ENCODE results near the gene XRRA1. TPM values are rescaled to one million over a fixed set of nuclear protein-coding genes. Genes with fewer than 3 reads are reported as not detected.
A peak's percentile ranks its signal among the peaks of the same experiment; 100 is the strongest.

The XRRA1 gene
- total and polyA plus RNA-seq, 2 of the 4 experiments (the other 2 are of a cell fraction), result 5.4 to 6.3 TPM

DNA sequence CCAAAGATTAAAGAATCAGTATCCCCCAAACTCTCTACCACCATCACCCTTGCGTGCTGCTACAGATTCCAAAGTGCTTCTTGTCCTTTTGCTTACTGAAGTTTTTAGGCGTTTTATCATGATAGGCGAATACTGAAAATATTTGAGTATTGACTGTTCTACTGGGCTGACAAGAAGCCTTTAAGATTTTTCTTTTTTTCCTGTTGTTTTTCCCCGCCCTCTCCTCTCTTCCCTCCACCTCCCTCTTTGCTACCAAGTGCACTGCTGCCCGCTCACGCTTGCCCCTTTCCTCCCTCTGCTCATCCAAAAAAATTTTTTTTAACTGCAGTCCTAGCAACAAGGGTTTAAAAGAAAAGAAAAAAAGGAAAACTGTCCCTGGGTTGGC is 854 bp upstream of the XRRA1 start:
- POLR2A ChIA-PET (ENCODE audit: unreplicated experiment), result no interaction called here
- dilution Hi-C loops (cut with HindIII; ENCODE audit: low sequenced_read_pairs, unreplicated experiment), result no loop called here

More for the DNA sequence above, 854 bp upstream of the XRRA1 start:
- H3K9ac ChIP-seq (ENCODE audit: low read depth, low read length), result peak overlapping the region; percentile 94
- in situ Hi-C loops (cut with MboI; ENCODE audit: low sequenced_read_pairs) (no loop called here), intact Hi-C loops (cut with micrococcal nuclease) (loop anchor here (2.0 to 5.0 kb wide), 2 partner anchors 39 to 298 kb away; partner anchors contain the start of gene NEU3)
- TF ChIP-seq MXI1 (IDR thresholded peaks at IDR 0.05; ENCODE audit: borderline replicate concordance, low read depth, low read length) (no peak), CEBPB (IDR thresholded peaks at IDR 0.05; ENCODE audit: low read depth, low read length) (no peak), RAD21 (IDR thresholded peaks at IDR 0.05; ENCODE audit: low read length) (no peak), POLR2A (IDR thresholded peaks at IDR 0.05; ENCODE audit: low read depth, low read length) (no peak), NFE2L2 (IDR thresholded peaks at IDR 0.05; ENCODE audit: low read depth, low read length) (no peak)
- peak overlapping the region; percentile 88 for H3K4me3 ChIP-seq (ENCODE audit: insufficient read depth, low read depth, low read length)
- H2AK5ac ChIP-seq (ENCODE audit: low read depth, low read length), result peak overlapping the region; percentile 76
- peaks cover 4 to 45% of the 10 kb centered on the region in 2 experiments; a peak in 3 of 4 replicates for H3K79me1 ChIP-seq (ENCODE audit: low read depth in 1 of 2, low read length in 2 of 2)
- H4K8ac ChIP-seq (ENCODE audit: low read depth in 2 of 2, low read length in 2 of 2), result peak overlapping the region; percentile 89 to 90
- peak overlapping the region; percentile 9; the same call in 1 of the 3 replicates for H2BK15ac ChIP-seq (ENCODE audit: low read depth, low read length)
- H2AK9ac ChIP-seq (replicated peaks; ENCODE audit: low read depth, low read length, poor library complexity), result peak overlapping the region; percentile 98
- H3K9me1 ChIP-seq (ENCODE audit: insufficient read depth, low read length), result peaks cover 6% of the 10 kb centered on the region
- peak overlapping the region; percentile 79 for H3K27ac ChIP-seq (ENCODE audit: insufficient read depth, low read length)
- peak overlapping the region; percentile 94 for H3K56ac ChIP-seq (ENCODE audit: extremely low read depth, insufficient read depth, low read length)
- H3K4ac ChIP-seq (ENCODE audit: low read depth, low read length), result peak overlapping the region; percentile 96
- CTCF ChIA-PET, result no interaction called here
- peaks cover 3% of the 10 kb centered on the region for H3K4me1 ChIP-seq (ENCODE audit: control insufficient read depth, insufficient read depth, low read length)
- H3K9me3 ChIP-seq (ENCODE audit: control insufficient read depth, insufficient read depth, low read length), result no peaks in the 10 kb centered on the region
- H2AFZ ChIP-seq (replicated peaks; ENCODE audit: low read length, poor library complexity), result peak overlapping the region; percentile 97
- peak overlapping the region; percentile 64 for H2BK5ac ChIP-seq (ENCODE audit: low read depth, low read length, poor library complexity, severe bottlenecking)
- H3K14ac ChIP-seq (replicated peaks; ENCODE audit: low read depth, low read length), result peak overlapping the region; percentile 97
- peak; percentile 24 for DNase-seq
- no peak overlapping the region for H3K18ac ChIP-seq (ENCODE audit: low read depth, low read length)
- peak; percentile 19; the same call in 1 of the 2 replicates for ATAC-seq (ENCODE audit: low read depth)
- no peak overlapping the region for H2BK20ac ChIP-seq (ENCODE audit: low read depth, low read length)
- H3K4me2 ChIP-seq (ENCODE audit: low read depth, low read length), result peak overlapping the region; percentile 84
- peak overlapping the region; percentile 94 for H4K91ac ChIP-seq (ENCODE audit: insufficient read depth, low read depth, low read length)
- peak overlapping the region; percentile 82 for H3K23ac ChIP-seq (ENCODE audit: low read depth, low read length)
- no CpG with 5 or more reads among the region's 6 CpGs for whole genome bisulfite sequencing, 2 experiments (ENCODE audit: extremely low coverage in 2 of 2, insufficient read length in 1 of 2)
- peaks cover 2% of the 10 kb centered on the region; the same call in 1 of the 2 replicates for H3K36me3 ChIP-seq (ENCODE audit: control insufficient read depth, insufficient read depth, low read length)
- H4K20me1 ChIP-seq (ENCODE audit: insufficient read depth, low read length), result peaks cover 36% of the 10 kb centered on the region; the same call in 1 of the 2 replicates
- no peaks in the 10 kb centered on the region for H3K27me3 ChIP-seq (ENCODE audit: control insufficient read depth, insufficient read depth, low read length)
- peak overlapping the region; percentile 33; the same call in 1 of the 2 replicates for H4K5ac ChIP-seq (ENCODE audit: low read depth, low read length)
- no TSS peak for BruUV-seq (replicated peaks)
- peak overlapping the region; percentile 49; the same call in 1 of the 2 replicates for H2BK120ac ChIP-seq (ENCODE audit: low read depth, low read length)
